Renal cortical epithelial cell (primary cell): Measurements from ENCODE around the gene CACNA2D1. TPM values are rescaled to one million over a fixed set of nuclear protein-coding genes. Genes with fewer than 3 reads are reported as not detected.

Source experiments
- DNase-seq: peaks from one replicate; pipeline ENCODE4 v3.0.0-alpha.2; 2011; ENCODE audit warnings: low read depth
- total RNA-seq: library from RNA; depleted of rRNA; stranded (reverse); fragments of >200 nt; gene quantifications from 2 replicates; pipeline ENCODE4 v1.2.3, GENCODE V29; 2014

CACNA2D1 gene
- 14.2 and 15.0 TPM in 2 replicates for total RNA-seq

- DNase-seq = peak; percentile 43
These were observed at the start of gene CACNA2D1 for GRCh38 chr7:82443547-82444219. Gene CACNA2D1 (minus strand): TSS chr7:82443777.

GRCh38 chr7:82481499-82482097 lies 38.0 kb upstream of the CACNA2D1 start:
- peak; percentile 38 for DNase-seq

- DNase-seq = no peak
These were observed 34.3 kb upstream of the CACNA2D1 start for GRCh38 chr7:82477733-82478515.

GRCh38 chr7:82472966-82473365 lies 29.4 kb upstream of the CACNA2D1 start:
- DNase-seq = no peak

DNA sequence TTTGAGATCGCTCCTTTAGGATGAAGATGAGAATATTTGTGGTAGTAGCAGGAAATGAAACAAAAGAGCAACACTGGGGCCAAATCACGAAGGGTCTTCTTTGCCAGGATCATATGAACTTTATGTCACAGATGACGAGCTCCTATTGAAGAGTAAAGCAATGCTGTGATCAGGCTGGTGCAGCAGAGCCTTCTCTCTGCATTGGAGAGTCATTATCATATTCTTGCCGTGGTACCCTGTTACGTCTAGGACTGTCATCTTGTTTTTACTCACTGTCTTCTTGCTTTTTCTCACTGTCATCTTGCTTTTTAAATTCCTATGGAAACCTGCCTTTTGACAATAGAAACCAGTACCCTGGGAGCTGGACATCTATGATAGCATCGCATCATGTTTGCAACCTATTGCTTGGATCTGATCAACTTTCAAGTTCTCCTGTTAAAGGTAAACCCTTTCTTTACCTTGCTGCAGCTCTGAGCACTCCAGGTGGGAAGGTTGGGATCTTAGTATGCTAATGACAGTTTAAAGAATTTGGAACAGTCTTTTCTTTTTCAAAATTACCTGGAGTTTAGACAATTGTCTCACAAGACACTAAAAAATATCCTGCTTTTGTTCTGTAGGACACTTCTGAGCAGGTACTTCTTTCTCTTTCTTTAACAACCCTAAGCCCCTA lies 27.9 kb upstream of the CACNA2D1 start:
- DNase-seq = no peak

DNA sequence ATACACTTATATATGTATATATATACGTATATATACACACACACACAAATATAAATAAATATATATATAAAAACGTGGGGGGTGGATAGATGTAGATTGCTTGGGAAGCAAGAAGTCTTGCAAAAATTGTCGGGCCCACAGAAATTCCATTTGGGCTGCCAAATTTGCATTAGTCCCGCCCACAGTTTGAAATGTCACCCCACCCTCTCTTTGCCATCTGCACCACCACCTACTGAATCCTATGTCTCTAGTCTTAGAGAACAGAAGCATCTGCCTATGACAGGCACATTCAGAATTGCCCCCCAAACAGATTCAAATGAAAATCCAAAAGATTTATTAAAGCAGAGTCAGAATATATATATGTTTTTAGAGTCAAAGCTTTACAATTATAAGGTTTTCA lies 25.6 kb upstream of the CACNA2D1 start:
- no peak for DNase-seq

DNA sequence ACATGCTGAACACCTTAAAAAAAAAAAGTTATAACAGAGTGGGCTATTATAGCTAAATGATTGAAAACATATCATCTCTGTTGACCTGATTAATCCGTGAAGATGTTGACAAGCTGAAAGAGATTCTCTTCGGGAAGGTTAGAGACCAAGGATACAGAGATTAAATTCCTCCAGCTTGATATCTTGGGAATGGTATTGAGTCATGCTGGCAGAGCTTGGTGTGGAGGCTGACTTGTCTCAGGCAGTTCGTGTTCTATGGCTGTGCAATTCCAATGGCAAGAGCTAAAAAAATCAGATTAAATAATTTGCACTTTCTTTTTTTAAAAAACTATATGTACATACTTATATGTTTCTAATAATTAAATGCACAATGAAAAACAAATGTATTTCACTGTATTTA lies 24.9 kb upstream of the CACNA2D1 start:
- no peak for DNase-seq

GRCh38 chr7:82467020-82467419 lies 23.4 kb upstream of the CACNA2D1 start:
- no peak for DNase-seq

DNA sequence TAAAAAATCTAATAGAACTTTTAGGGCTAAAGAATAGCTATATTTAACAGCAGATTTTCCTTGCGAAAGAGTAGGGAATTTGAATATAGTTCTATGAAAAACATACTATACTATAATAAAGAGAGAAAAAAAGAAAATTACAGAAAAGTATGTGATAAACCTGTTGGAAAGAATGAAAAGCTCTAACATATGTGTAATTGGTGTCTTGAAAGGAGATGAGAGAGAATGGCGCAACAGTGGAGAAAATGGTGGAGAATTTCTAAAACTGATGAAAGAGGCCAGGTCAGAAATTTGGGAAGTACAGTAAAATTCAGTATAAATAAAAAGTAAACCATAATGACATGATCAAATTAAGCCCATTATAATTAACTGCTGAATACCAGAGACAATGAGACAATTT lies 20.8 kb upstream of the CACNA2D1 start:
- DNase-seq = no peak

DNA sequence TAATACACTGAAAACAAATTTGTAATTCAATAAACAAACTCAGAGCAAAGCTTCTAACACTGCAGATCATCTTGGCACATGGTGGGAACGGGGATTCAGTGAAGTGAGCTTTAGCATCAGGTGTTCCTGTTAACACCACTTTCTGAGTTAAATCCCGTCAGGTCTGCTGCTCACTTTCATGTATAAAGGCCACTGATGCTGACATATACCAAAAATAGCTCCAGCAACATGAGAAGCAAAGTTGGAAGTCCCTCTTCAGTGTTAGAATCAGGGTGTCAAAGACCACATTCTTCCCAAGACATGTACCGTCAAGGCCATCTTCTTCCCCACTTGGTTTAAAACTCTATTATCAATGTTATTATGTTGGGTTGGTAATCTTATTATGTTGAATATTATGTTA lies 11.7 kb upstream of the CACNA2D1 start:
- DNase-seq = no peak

DNA sequence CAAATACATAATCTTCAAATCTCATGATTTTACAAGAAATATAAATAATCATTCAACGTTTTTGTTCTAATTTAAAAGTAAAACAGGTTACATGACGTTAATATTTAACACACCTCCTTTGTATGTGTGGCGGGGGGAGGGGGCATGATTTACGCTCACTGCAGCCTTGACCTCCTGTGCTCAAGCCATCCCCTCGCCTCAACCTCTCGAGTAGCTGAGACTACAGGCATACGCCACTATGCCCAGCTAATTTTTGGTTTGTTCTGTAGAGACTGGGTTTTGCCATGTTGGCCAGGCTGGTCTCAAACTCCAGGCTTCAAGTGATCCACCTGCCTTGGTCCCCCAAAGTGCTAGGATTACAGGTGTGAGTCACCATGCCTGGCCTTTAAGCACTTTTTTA lies 7.2 kb upstream of the CACNA2D1 start:
- DNase-seq = no peak

DNA sequence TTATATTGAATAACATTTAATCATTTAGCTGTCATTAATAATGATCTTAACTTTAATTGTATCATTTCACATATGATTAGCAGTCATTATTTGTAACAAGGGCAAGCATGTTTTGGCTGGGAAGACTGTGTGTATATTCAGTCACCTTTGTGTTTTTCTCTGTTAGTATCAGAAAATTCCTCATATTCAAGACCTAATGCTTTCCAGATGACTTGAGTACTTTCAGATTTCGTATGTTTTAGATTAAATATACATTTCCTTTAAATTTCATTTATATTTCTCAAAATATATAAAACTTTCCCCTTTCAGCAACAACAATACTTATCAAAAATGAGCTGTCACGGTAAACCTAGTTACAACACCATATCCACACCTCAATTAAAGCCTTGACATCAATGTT lies 6.3 kb upstream of the CACNA2D1 start:
- no peak for DNase-seq

- DNase-seq = no peak
These were observed 3.3 kb upstream of the CACNA2D1 start for GRCh38 chr7:82446897-82447296.

GRCh38 chr7:82445271-82445670 lies 1.7 kb upstream of the CACNA2D1 start:
- no peak for DNase-seq

DNA sequence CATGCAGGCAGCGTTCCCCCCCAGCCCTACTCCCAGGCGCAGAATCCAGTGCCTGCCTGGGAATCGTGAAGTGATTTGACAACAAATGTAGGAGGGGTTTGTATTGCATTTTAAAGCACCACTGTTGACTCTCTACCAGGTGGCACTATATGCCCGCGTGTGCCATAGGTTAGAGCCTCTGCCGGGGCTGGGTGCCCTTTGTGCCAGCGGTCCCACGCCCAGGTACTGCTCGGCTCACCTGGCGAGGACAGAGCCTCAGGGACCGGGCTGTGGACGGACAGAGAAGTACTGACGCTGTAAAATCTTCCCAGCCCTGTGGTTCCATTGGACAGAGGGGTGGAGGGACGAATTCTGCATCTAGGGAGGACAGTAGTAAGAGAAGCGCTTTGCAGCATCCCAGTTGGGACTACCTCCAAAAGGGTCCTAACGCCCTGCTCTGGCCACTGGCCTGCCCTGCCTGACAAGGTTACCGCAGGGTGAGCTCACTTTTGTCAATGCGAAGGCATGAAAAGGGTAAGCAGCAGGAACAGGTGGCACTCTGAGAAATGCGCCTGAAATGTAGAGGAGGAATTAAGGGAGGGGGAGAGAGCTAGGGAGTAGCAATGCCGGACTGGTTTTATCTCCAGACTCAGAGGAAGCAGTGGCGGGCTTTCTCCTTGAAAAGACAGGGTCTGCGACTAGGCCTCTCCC lies 788 bp upstream of the CACNA2D1 start:
- peak; percentile 28 for DNase-seq

GRCh38 chr7:82443036-82443546 lies 486 bp downstream of the CACNA2D1 start:
- DNase-seq = no peak

DNA sequence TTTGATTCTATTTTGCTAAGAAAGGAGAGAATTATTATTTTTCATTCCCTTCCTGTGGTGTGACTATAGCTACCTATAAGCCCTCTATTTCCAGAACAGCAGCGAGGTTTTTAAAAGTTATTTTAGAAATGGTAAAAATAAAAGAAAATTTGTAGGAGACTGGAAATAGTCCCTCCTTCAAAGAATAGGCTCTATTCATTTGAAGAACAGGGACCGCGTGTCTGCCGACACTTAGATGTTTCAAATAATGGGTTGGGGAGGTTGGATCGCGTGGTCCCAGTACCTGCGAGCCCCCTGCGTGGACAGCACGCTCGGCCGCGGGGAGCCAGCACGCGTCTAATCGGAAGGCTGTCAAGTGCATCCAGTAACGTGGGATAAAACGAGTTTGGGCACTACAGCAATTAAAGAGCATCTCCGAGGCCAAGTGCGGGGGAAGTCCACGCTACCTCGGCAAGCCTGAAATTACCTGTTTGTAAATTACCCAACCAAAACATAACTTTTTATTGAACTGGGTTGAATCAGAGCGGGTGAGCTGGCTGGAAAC lies 1.0 kb downstream of the CACNA2D1 start:
- peak; percentile 29 for DNase-seq

- DNase-seq = peak; percentile 68
These were observed 1.7 kb downstream of the CACNA2D1 start for GRCh38 chr7:82441669-82442478.

- no peak for DNase-seq
These were observed 5.1 kb downstream of the CACNA2D1 start for GRCh38 chr7:82438521-82438920.

DNA sequence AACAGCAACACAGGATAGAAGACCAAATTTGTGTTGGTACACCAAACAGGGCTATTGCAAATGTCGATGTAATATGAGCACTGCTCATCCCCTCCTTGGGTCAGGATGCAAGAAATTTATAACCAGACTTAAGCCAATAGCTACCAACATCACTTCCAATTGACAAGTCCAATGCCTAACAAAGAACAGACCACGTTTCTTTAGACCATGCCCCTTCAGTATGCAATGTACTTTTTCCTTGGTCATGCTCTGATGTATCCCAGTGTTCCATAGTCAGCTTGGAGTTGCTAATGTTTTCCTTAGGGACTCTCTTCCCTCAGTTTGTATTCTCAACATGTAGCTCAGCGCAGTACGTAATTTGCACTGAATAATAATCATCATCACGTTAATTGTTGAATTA lies 7.8 kb downstream of the CACNA2D1 start:
- DNase-seq = no peak
